B cell (primary cell): ENCODE measurements around the gene ZFP64.

Experiments
- EZH2 ChIP-seq: IDR thresholded peaks from 2 replicates; pipeline ENCODE4 v1.6.1; 2012; ENCODE audit warnings: borderline replicate concordance, low read depth, mild to moderate bottlenecking, moderate library complexity, low read length; ENCODE audit not compliant: insufficient read depth, poor library complexity, severe bottlenecking
- TF ChIP-seq, protein P1 (sequence below): fragments of 200-600 bp; IDR thresholded peaks from one replicate; pipeline ENCODE4 v1.8.0; 2022; ENCODE audit warnings: antibody characterized with exemption, mild to moderate bottlenecking

DNA sequence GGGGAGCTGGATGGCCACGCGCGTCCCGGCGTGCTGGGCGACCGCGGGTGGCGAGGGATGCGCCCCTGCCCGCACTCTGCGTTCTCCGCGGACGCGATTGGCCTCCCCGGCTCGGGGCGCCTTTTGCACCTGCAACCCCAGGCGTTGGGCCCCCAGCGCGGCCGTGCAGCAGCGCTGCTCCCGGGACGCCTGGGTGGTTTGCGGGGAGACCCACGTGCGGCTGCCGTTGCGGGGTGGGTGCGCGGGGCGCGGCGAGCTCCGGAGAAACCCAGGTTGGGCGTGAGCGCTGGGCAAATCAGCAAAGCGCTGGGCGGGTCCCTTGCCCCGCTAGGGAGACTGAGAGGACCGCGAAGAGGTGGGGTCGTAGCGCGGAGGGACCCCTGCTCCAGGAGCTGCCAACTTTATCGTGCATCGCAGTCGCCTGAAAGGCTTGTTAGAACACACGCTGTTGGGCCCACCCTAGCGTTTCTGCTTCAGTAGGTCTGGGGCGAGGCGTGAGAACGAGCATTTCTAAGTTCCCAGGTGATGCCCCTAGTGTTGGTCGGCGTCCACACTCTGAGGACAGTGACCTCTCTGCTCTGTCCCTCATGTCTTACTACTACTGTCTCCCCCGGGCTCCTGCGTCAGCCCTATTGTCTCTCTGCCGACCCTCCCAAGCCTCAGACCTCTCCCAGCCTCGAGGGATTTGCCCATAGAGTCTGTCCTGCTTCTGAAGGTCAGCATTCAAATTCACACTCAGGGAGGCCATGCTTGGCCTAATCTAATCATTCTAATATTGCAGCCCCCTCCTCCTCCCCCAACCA is 538 bp upstream of the ZFP64 start:
- TF ChIP-seq, protein P1, sequence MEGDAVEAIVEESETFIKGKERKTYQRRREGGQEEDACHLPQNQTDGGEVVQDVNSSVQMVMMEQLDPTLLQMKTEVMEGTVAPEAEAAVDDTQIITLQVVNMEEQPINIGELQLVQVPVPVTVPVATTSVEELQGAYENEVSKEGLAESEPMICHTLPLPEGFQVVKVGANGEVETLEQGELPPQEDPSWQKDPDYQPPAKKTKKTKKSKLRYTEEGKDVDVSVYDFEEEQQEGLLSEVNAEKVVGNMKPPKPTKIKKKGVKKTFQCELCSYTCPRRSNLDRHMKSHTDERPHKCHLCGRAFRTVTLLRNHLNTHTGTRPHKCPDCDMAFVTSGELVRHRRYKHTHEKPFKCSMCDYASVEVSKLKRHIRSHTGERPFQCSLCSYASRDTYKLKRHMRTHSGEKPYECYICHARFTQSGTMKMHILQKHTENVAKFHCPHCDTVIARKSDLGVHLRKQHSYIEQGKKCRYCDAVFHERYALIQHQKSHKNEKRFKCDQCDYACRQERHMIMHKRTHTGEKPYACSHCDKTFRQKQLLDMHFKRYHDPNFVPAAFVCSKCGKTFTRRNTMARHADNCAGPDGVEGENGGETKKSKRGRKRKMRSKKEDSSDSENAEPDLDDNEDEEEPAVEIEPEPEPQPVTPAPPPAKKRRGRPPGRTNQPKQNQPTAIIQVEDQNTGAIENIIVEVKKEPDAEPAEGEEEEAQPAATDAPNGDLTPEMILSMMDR = peak; percentile 21
- TF ChIP-seq EZH2 = no peak
